Measurements from ENCODE around the gene C16orf87.

DNA sequence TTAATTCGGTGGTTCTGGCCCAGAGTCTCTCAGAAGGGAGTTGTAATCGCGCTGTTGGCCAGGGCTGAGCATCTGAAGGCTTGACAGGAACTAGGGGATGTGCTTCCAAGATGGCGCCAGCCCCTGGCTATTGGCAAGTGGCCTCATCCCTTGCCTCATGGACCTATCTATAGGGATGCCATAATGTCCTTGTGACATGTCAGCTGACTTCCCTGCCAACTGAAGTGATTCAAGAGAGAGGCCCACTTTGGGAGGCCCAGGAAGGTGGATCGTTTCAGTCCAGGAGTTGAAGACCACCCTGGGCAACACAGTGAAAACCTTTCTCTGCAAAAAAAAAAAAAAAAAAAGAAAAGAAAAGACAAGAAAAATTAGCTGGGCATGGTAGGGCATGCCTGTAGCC lies 15.0 kb upstream of the C16orf87 start:
- TF ChIP-seq, protein P1, sequence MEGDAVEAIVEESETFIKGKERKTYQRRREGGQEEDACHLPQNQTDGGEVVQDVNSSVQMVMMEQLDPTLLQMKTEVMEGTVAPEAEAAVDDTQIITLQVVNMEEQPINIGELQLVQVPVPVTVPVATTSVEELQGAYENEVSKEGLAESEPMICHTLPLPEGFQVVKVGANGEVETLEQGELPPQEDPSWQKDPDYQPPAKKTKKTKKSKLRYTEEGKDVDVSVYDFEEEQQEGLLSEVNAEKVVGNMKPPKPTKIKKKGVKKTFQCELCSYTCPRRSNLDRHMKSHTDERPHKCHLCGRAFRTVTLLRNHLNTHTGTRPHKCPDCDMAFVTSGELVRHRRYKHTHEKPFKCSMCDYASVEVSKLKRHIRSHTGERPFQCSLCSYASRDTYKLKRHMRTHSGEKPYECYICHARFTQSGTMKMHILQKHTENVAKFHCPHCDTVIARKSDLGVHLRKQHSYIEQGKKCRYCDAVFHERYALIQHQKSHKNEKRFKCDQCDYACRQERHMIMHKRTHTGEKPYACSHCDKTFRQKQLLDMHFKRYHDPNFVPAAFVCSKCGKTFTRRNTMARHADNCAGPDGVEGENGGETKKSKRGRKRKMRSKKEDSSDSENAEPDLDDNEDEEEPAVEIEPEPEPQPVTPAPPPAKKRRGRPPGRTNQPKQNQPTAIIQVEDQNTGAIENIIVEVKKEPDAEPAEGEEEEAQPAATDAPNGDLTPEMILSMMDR (IDR thresholded peaks at IDR 0.05), result no peak
- TF ChIP-seq POLR2A (IDR thresholded peaks at IDR 0.05) (no peak), EP300 (IDR thresholded peaks at IDR 0.05) (no peak)

Measured in tibial nerve (tissue), 4 donors.